ENCODE data around the gene KIF3A.
A peak's percentile ranks its signal among the peaks of the same experiment; 100 is the strongest.

DNA sequence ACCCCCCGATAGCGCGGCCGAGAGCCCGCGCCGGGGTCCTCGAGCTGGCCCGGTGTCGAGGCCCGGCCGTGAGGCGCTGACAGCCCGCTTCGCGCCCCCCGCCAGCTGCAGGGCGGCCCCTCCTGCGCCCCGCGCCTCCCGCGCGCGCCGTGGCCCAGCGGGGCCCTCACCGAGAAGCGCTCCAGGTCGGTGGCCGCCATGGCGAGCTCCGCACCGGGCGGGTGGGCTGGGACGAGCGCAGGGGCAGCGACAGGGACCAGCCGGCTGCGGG is 39.5 kb upstream of the KIF3A start:
- TF ChIP-seq, protein P1, sequence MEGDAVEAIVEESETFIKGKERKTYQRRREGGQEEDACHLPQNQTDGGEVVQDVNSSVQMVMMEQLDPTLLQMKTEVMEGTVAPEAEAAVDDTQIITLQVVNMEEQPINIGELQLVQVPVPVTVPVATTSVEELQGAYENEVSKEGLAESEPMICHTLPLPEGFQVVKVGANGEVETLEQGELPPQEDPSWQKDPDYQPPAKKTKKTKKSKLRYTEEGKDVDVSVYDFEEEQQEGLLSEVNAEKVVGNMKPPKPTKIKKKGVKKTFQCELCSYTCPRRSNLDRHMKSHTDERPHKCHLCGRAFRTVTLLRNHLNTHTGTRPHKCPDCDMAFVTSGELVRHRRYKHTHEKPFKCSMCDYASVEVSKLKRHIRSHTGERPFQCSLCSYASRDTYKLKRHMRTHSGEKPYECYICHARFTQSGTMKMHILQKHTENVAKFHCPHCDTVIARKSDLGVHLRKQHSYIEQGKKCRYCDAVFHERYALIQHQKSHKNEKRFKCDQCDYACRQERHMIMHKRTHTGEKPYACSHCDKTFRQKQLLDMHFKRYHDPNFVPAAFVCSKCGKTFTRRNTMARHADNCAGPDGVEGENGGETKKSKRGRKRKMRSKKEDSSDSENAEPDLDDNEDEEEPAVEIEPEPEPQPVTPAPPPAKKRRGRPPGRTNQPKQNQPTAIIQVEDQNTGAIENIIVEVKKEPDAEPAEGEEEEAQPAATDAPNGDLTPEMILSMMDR (IDR thresholded peaks at IDR 0.05; ENCODE audit: control extremely low read depth in 1 of 3, insufficient read depth in 1 of 3, low read depth in 1 of 3, low read length in 3 of 3), result no peak
- TF ChIP-seq RAD21 (IDR thresholded peaks at IDR 0.05 in 1 of 2, conservative IDR thresholded peaks at IDR 0.05 in 1 of 2; ENCODE audit: low read depth in 2 of 2, low read length in 2 of 2), result no peak
- no peak for TF ChIP-seq POLR2A (IDR thresholded peaks at IDR 0.05; ENCODE audit: control extremely low read depth in 1 of 2, low read depth in 2 of 2, low read length in 2 of 2)
- TF ChIP-seq RFX5 (IDR thresholded peaks at IDR 0.05; ENCODE audit: borderline replicate concordance, low read depth, low read length), result no peak
- TF ChIP-seq TAF1 (IDR thresholded peaks at IDR 0.05; ENCODE audit: low read depth, low read length), result no peak
- no peak for TF ChIP-seq EZH2 (IDR thresholded peaks at IDR 0.05; ENCODE audit: low read depth, low read length, severe bottlenecking)
- no peak for TF ChIP-seq POLR2AphosphoS5 (IDR thresholded peaks at IDR 0.05; ENCODE audit: low read depth, low read length)
- no peak for TF ChIP-seq JUND (IDR thresholded peaks at IDR 0.05; ENCODE audit: low read length)
- TF ChIP-seq SRF (IDR thresholded peaks at IDR 0.05; ENCODE audit: low read depth, low read length), result no peak
- TF ChIP-seq MAFK (IDR thresholded peaks at IDR 0.05; ENCODE audit: low read depth, low read length), result no peak
- no peak for TF ChIP-seq GTF2F1 (IDR thresholded peaks at IDR 0.05; ENCODE audit: borderline replicate concordance, low read depth, low read length)
- TF ChIP-seq SIN3A (conservative IDR thresholded peaks at IDR 0.05 in 1 of 2, IDR thresholded peaks at IDR 0.05 in 1 of 2; ENCODE audit: low read depth in 1 of 2, low read length in 2 of 2), result 0 out of 4 replicates have a peak, but pooled peaks of 1 of the 2 experiments have one; percentile 6
- no peak for TF ChIP-seq EP300 (IDR thresholded peaks at IDR 0.05; ENCODE audit: borderline replicate concordance in 1 of 2, low read depth in 2 of 2, low read length in 2 of 2)
